Activated CD4-positive, alpha-beta T cell treated with anti-CD3 and anti-CD28 coated beads for 36 hours (primary cell): ENCODE measurements around the gene SERPINC1. TPM values are rescaled to one million over a fixed set of nuclear protein-coding genes. Genes with fewer than 3 reads are reported as not detected.

Experiments used
- total RNA-seq, 2 experiments: library from RNA; stranded (reverse); gene quantifications; one replicate each; pipeline ENCODE4 v1.2.3, GENCODE V29; 2021

SERPINC1 gene
- total RNA-seq, 2 experiments from 2014 or later, result 0.25 TPM; not detected in 1

Other genes starting within 250 kb of the SERPINC1 start
- gene ANKRD45, start 247.5 kb downstream of the SERPINC1 start, total RNA-seq, result under 1 TPM in 1 of 2 experiments, not detected in 1; 0.11 TPM
- gene KLHL20, start 202.3 kb downstream of the SERPINC1 start, total RNA-seq, result 10 to 100 TPM; 11.1 to 14.1 TPM
- gene DARS2, start 92.7 kb downstream of the SERPINC1 start, total RNA-seq, result 10 to 100 TPM; 57.2 to 62.0 TPM
- 10 to 100 TPM; 26.1 to 27.2 TPM for gene CENPL, start 92.4 kb downstream of the SERPINC1 start, total RNA-seq
- gene GAS5, start 49.3 kb downstream of the SERPINC1 start, total RNA-seq, result 1,000 to 10,000 TPM in 1 of 2 experiments, 100 to 1,000 TPM in 1; 878 to 1,203 TPM
- gene ZBTB37, start 48.9 kb downstream of the SERPINC1 start, total RNA-seq, result 1 to 10 TPM; 7.7 to 7.9 TPM
- gene RC3H1, start 105.0 kb upstream of the SERPINC1 start, total RNA-seq, result 10 to 100 TPM; 27.3 to 37.0 TPM
- 10 to 100 TPM; 22.6 to 29.9 TPM for gene RABGAP1L, start 242.2 kb upstream of the SERPINC1 start, total RNA-seq